GM19099 (cell line): Measurements from ENCODE around the gene SFXN3.

ENCODE experiments used
- POLR2A ChIP-seq: IDR thresholded peaks from 3 replicates; pipeline ENCODE4 v1.6.1; 2011; ENCODE audit warnings: low read depth; ENCODE audit not compliant: insufficient read length; ENCODE audit errors: extremely low read depth

SFXN3 gene

DNA sequence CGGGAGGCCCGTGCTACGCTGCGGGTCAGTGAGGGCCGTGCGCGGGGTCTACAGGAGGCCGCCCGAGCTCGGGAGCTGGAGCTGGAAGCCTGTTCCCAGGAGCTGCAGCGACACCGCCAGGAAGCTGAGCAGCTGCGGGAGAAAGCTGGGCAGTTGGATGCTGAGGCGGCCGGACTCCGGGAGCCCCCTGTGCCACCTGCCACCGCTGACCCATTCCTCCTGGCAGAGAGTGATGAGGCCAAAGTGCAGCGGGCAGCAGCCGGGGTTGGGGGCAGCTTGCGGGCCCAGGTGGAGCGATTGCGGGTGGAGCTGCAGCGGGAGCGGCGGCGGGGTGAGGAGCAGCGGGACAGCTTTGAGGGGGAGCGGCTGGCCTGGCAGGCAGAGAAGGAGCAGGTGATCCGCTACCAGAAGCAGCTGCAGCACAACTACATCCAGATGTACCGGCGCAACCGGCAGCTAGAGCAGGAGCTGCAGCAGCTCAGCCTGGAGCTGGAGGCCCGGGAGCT, 24.4 kb upstream of the SFXN3 start:
- no peak for TF ChIP-seq POLR2A

DNA sequence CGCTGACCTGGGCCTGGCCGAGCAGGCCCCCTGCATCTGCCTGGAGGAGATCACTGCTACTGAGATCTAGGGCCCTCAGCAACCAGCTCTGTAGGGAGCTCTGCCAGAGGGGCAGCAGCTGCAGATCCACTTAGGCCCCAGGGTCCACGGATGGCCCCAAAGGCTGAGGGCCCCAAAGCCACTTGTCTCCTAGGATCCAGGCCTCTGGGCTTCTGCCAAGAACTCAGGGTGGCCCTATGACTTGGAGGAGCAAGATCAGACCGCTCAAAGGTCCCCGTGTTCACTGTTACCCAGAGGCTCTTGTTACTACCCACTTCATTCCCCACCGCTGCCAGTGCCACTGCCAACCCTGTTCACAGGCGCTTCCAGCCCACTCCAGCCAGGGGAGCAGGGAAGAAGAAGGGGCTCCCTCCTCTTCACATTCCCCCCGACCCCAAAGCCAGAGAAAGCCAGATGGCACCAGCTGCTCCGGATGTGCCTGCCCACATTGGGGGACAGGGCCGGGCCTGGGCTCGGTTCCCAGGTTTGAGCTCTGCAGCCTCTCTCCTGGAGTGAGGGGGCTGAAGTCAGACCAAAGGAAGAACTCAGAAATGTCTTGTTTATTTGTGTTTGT, 23.8 kb upstream of the SFXN3 start:
- no peak for TF ChIP-seq POLR2A

DNA sequence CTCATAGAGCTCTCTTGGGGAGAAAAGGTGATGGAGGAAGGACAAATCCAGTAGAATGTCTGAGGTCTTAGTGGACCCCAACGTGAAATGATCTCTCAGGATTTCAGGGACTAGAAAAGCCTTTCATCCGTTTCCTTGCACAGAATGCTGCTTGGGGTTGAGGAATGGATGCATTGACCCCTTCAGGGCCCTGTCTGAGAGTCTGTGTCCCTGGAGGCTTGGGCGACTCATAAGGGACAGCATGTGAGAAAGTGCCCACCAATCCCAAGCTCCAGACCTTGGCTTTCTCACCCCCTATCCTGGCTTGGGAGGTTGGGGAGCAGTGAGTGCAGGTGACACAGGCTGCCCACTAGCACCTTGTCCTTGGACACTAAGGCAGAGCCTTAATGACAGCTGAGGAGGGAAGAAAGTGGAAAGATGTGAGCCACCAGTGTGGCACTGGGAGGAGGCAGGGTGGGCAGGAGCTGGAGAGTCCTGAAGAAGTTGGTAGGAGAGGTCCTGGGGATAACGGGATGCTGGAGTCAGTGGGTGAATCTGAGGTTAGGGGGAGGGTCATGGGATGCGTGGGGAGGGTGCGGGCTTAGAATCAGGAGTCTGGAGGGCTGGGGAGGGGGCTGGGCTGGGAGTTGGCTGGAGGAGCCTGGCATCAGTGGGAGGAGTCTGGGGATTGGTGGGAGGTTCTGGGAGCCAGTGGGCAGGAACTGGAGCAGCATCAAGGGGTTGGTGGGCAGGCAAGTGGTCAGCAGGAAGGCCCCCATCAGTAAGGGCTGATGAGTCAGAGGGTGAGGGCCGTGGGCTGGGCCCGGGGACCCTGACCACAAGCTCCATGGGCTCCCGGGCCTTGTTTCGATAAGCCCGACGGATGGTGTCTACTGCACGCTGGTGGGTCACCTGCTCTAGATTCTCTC, 22.9 kb upstream of the SFXN3 start:
- no peak for TF ChIP-seq POLR2A

DNA sequence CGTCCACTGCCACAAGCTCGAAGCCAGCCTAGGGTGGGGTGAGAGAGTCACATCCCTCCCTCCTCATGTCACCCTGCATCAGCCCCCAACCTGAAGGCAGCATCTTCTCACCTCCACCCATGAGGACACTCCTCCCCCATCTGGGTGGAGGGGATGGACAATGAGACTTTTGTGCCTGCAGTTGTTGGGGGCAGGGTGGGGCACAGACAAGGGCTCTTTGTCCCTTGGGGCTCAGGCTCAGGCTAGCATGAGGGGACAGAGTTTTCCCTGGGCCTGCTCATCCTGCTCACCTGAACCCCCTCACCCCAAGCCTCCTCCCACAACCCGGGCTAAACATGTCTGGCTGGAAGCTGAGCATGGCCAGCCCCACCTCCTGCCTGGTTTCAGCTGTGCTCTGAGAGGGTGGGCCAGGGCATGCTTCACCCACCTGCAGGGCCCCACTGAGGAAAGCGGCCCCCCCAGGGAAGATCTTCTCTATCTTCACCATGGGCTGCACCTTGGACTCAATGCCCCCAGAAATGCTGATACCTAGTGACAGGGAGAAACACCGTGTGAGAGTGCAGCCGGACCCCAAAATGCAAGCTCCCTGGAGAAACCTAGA, 22.1 kb upstream of the SFXN3 start:
- no peak for TF ChIP-seq POLR2A

DNA sequence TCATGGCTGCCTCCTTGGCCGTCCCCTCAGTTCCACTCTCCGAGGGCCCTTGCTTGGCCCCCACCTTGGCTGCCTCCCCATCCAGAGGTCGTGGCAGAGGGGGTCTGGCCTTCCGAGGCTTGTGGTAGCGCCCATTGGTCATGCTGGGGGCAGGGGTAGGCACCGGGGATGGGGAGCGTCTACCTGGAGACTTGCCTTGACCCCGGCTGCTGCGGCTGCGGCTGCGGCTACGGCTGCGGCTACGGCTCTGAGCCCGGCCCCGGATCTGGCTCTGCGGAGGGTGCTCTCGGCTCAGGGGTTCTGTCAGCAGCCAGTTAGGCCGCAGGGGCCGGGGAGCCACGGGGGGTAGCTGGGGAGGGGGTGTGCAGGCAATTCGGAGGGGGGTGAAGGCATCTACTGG, 20.7 kb upstream of the SFXN3 start:
- no peak for TF ChIP-seq POLR2A

DNA sequence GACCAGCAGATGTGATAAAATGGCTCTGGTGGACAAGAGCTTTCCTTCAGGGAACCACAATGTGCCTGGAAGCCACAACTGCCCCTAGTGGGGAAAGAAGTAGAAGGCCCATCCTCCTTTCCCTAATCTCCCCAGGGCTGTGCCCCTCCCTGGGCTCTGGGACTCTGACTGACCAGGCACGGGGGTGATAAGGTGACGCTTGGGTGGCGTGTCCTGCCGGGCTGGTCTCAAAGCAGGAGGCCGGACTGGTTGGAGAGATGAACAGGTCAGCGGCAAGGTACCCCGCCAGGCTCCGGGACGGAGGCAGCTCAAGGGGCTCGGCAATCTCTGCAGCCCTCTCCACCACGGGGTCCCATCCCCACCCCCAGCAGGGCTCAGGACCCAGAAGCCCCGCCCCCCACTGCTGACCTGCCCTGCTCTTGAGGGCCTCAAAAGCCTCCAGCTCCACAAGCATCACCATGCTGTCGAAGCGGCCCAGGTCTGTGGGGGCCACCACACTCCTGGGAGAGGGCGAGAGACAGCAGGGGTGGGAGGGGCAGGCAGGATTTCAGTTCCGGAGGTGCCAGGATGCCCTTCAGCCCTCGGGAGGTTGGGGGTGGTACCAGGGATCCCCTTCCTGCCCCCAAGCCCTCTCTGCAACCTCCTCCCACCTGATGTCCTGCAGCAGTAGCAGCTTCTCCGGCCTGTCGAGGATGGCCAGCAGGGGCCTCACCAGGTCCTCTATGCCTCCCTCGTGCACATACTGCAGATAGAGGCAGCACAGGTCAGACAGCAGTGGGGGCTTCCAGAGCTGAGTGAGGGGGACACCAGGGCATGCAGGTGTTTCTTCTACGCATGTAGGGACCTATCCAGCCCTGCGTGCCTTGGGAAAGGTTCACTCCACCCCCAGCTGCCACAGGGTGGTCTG, 19.3 kb upstream of the SFXN3 start:
- TF ChIP-seq POLR2A = no peak

DNA sequence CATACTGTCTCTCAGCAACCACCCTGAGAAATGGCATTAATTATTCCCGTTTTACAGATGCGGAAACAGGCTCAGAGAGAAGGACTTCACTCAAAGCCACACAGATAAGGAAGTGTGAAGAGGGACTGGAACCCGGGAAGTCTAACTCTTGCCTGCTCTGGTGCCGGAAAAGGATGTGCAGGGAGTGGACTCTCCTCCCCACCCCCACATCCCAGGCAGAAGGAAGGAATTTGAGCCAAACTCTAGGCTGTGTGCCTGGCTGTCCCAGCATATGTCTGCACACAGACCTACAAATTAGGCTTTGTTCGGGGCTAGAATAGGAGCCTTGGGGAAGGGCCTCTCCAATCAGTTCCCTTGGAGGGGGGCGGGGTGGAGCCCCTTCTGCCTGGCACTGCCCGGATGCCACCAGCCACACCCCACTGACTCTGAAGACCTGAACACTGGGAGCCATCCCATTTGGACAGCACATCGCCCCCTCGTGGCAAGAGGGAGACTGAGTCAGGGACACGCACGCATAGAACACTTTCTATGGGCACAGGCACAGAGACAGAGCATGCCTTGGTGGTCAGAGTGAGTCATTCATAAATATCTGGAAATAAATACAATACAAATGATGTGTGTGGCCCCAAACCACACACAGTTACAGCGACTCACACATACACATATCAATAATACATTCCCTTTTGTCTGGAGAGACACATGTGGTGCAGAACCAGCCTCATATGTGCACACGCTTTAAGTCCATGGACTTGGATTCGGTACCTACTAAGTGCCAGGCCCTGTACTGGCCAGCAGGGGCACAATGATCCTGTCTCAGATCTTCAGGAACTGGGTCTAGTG, 18.3 kb upstream of the SFXN3 start:
- no peak for TF ChIP-seq POLR2A

DNA sequence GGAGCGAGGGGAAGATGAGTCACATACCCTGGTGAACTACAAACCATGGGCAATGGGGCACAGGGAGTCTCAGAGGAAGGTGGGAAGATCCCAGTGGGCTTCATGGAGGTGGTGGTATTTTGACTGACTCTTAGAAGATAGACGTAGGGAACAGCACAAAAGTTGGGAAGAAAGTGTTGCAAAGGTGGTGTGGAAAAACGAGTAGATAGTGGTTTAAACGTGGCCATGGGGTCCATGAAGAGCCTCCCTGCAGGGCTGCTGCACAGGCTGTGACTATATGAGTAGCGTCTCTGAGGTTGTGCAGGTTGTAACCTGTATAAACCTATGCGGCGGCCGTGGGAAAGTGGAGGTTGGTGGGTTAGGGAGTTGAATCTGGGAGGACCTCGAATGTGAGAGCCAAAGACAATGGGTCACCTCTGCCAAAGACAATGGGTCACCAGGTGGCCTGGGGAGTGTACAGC, 17.6 kb upstream of the SFXN3 start:
- no peak for TF ChIP-seq POLR2A

DNA sequence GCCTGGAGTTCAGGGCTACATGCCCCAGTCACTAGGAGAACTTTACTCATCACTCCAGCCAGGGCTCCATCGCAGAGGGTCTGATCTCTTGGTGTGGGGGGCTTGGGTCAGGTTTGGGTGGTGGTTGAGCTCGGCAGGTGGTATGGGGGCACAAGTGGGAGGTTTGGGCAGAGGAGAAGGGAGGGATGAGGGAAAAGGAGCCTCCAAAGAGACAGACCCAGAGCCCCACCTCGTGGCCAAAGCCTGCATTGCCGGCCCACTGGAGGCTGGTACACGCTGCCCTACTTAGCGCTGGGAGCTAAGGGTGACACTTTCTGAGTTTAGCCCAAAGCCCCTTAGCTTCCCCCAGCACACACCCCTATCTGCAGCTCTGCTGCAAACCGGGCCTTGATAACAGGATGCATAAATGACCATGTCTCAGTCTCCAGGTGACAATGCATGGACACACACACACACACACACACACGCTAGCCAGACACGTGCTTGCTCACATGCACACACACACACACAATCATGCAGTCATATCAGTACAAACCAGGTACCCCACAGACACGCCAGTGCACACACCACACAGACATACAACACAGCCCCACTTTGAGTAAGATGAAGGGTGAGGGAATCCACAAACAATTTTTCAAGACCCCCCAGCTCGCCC, 16.7 kb upstream of the SFXN3 start:
- no peak for TF ChIP-seq POLR2A

DNA sequence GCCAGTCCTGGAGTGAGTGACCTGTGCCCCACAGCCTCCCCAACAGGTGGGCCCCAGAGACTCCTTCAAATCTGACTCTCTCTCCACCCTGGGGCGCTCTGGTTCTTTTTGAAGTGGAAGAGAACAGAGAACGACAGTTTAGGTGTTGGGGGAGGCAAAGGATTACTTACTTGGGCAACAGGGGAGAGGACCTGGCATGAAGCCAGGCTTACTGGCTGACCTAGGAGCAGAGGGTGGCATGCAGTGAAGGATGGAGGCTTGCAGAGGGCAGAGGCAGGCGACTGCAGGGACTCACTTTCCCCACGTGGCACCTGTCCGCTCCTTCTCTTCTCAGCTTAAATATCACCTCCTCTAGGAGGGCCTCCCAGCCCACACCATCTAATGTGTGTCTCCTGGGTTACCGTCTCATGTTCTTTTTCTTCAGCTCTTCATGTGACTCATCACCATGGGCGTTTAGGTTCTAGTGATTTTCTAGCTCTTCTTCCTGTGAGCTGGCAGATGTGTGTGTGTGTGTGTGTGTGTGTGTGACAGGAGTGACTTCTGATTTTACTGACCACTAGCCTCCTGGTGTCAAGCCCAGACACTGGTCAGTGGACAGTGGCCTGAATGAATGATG, 16.0 kb upstream of the SFXN3 start:
- no peak for TF ChIP-seq POLR2A

DNA sequence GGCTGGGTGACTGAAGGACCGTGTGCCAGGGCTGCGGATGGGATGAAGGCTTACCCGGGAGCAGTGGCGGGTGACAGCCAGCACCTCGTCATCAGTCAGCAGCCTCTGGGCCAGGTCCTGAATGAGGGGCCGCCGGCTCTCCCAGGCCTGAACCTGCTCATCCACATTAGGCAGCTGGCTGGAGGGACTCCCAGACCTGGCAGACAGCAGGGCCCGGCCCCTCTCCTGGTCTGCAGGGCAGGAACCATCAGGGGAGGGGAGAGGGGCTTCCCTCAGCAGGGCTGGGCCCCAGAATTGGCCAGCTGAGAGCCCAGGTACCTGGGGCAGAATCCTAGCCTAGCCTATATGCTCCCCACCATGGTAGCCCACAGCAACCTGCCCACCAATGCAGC, 15.5 kb upstream of the SFXN3 start:
- TF ChIP-seq POLR2A = no peak

DNA sequence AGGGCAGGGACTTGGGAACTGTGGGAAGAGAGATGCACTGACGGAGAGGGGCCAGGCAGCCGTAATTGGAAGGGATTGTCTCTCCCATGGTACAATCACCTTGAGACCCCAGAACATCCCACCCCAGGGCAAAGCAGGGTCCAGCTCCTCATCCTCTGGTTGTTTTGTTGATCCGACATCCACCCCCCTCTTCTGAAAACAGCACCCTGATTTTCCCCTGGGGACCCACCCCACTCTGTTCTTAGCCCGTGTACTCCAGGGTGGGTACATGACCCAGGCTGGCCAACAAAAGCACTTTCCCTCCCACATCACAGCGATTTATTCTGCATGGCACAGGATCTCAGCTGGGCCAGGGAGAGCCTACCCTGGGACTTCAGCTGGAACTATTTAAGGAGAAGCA, 14.2 kb upstream of the SFXN3 start:
- no peak for TF ChIP-seq POLR2A

DNA sequence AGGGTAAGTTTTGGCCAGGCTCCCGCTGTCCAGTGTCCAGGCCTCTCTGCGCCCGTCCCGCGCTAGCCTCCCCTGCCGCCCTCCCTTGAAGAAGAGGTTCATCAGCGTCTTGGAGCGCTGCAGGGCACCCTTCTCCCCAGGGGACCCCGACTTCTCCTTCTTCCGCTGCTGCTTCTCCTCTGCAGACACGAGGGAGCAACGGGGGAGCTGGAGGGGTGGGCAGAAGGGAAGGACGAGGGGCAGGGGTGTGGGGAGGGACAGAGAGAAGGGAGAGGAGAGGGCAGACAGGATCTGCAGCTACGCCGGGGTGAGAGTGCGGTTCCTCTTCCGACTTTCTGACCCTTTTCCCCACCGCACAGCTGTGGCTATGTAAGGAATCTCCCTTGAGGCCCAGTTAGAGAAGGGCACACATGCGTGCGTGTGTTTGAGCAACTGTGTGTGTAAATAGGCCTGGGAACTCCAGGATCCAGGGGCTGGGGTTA, 12.9 kb upstream of the SFXN3 start:
- no peak for TF ChIP-seq POLR2A
